PFSK-1 (cell line): ENCODE results near the gene KRABD2.

Experiments
- FOXP2 ChIP-seq: optimal IDR thresholded peaks from 2 replicates; pipeline ENCODE3; 2011; ENCODE audit warnings: borderline replicate concordance, control low read depth, inconsistent platforms; ENCODE audit not compliant: insufficient read depth; ENCODE audit errors: extremely low read length, extremely low read depth
- POLR2AphosphoS5 ChIP-seq: IDR thresholded peaks from 2 replicates; pipeline ENCODE4 v1.6.1; 2012; ENCODE audit warnings: low read depth, mild to moderate bottlenecking, control low read depth, low read length, moderate library complexity
- SIN3A ChIP-seq: IDR thresholded peaks from 2 replicates; pipeline ENCODE4 v1.6.1; 2012; ENCODE audit warnings: mild to moderate bottlenecking, low read length, moderate library complexity, borderline replicate concordance; ENCODE audit not compliant: insufficient read depth
- TAF1 ChIP-seq: IDR thresholded peaks from 2 replicates; pipeline ENCODE4 v1.6.1; 2012; ENCODE audit warnings: low read length, control low read depth, borderline replicate concordance; ENCODE audit not compliant: insufficient read depth
- TF ChIP-seq, protein P1 (sequence below), 2 experiments: IDR thresholded peaks; 2 replicates each; pipeline versions ENCODE4 v1.6.1 to v1.8.0; 2011 to 2012; ENCODE audit warnings: low read depth in 2 of 2, low read length in 2 of 2, control low read depth in 1 of 2, inconsistent platforms in 1 of 2, mild to moderate bottlenecking in 1 of 2, moderate library complexity in 1 of 2; ENCODE audit not compliant: insufficient read depth in 1 of 2

KRABD2 gene

GRCh38 chr17:8386841-8387240, 10.3 kb upstream of the KRABD2 start:
- no peak for TF ChIP-seq FOXP2
- TF ChIP-seq SIN3A: no peak
- TF ChIP-seq POLR2AphosphoS5: no peak
- no peak for TF ChIP-seq TAF1
- TF ChIP-seq, protein P1, sequence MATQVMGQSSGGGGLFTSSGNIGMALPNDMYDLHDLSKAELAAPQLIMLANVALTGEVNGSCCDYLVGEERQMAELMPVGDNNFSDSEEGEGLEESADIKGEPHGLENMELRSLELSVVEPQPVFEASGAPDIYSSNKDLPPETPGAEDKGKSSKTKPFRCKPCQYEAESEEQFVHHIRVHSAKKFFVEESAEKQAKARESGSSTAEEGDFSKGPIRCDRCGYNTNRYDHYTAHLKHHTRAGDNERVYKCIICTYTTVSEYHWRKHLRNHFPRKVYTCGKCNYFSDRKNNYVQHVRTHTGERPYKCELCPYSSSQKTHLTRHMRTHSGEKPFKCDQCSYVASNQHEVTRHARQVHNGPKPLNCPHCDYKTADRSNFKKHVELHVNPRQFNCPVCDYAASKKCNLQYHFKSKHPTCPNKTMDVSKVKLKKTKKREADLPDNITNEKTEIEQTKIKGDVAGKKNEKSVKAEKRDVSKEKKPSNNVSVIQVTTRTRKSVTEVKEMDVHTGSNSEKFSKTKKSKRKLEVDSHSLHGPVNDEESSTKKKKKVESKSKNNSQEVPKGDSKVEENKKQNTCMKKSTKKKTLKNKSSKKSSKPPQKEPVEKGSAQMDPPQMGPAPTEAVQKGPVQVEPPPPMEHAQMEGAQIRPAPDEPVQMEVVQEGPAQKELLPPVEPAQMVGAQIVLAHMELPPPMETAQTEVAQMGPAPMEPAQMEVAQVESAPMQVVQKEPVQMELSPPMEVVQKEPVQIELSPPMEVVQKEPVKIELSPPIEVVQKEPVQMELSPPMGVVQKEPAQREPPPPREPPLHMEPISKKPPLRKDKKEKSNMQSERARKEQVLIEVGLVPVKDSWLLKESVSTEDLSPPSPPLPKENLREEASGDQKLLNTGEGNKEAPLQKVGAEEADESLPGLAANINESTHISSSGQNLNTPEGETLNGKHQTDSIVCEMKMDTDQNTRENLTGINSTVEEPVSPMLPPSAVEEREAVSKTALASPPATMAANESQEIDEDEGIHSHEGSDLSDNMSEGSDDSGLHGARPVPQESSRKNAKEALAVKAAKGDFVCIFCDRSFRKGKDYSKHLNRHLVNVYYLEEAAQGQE (IDR thresholded peaks at IDR 0.05; ENCODE audit: insufficient read depth in 1 of 2, low read depth in 2 of 2, low read length in 2 of 2): no peak

DNA sequence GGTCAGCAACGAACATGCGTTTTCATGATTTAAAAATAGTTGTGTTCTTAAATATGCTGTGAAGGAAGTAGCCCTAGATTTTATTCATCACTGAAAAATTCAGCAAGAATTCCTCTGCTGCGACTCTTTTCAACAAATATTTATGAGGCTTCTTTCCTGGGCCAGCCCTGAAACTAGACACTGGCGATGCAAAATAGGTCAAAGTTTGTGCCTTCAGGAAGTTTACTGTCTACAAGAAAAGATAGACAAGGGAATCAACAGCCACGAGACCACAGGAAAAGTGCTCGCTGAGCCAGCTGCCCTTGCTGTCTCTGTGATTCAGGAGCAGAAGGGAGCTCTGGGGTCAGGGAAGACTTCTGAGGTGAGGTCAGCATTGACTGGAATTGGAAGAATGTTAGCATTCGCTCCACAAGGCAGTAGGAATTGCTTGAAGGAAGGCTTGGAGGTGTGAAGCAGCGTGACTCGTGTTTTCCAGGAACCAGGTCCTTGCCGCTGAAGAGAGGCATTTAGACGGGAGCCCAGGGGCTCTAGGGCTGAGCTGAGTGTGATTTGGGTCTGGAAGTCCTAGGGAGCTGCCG, 8.4 kb upstream of the KRABD2 start:
- TF ChIP-seq POLR2AphosphoS5 (no peak), SIN3A (no peak), FOXP2 (peak; percentile 52), TAF1 (no peak)
- TF ChIP-seq, protein P1 (IDR thresholded peaks at IDR 0.05; ENCODE audit: insufficient read depth in 1 of 2, low read depth in 2 of 2, low read length in 2 of 2): no peak

GRCh38 chr17:8383143-8383822, 6.8 kb upstream of the KRABD2 start, which contains the start of gene RPL26:
Gene RPL26 (minus strand): TSS chr17:8383193. CDS start chr17:8382310, 883 bp downstream.
- peak; percentile 76 for TF ChIP-seq FOXP2
- peak; percentile 100 for TF ChIP-seq TAF1
- TF ChIP-seq, protein P1 (IDR thresholded peaks at IDR 0.05; ENCODE audit: insufficient read depth in 1 of 2, low read depth in 2 of 2, low read length in 2 of 2): peak; percentile 52 to 73; a peak in 1 of 4 replicates
- peak; percentile 98 for TF ChIP-seq SIN3A
- peak; percentile 98 for TF ChIP-seq POLR2AphosphoS5

DNA sequence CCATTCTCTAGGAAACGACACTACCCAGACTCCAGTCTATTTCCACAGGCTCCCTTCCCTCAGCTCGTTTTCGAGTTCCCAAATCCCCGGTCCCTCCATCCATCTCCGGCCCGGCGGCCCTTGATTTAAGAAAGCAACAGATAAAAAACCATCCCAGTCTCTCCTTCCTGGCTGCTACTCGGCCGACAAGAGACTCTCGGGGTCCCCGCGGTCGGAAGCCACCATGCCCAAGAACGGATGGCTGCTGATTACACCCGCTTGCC, 6.3 kb upstream of the KRABD2 start:
- no peak for TF ChIP-seq FOXP2
- TF ChIP-seq, protein P1 (IDR thresholded peaks at IDR 0.05; ENCODE audit: insufficient read depth in 1 of 2, low read depth in 2 of 2, low read length in 2 of 2): no peak; a peak in 1 of 4 replicates
- TF ChIP-seq SIN3A: no peak
- no peak for TF ChIP-seq TAF1
- no peak for TF ChIP-seq POLR2AphosphoS5
